Endothelial cell of umbilical vein (primary cell): ENCODE measurements around the gene WDR90. TPM values are rescaled to one million over a fixed set of nuclear protein-coding genes. Genes with fewer than 3 reads are reported as not detected.

Experiments
- BruUV-seq: library from RNA; stranded (reverse); fragments of 400-500 nt; replicated peaks from 2 replicates; lab custom pipeline; 2021; lab: Mats Ljungman, UMichigan
- CTCF ChIA-PET: fragments of 300-600, 350-600 bp; sonication (Branson Sonifier 250); formaldehyde crosslinking; loops from one replicate; lab custom pipeline; 2021; ENCODE audit warnings: antibody characterized with exemption, inconsistent platforms; lab: Charles Lee
- POLR2A ChIA-PET: fragments of 300-600, 350-600 bp; sonication (Branson Sonifier 250); formaldehyde crosslinking; loops from one replicate; lab custom pipeline; 2021; ENCODE audit warnings: antibody characterized with exemption, inconsistent platforms; lab: Charles Lee
- DNase-seq: peaks from one replicate; pipeline ENCODE4 v3.0.0-alpha.2; 2011; ENCODE audit warnings: low read depth, low spot score
- FAIRE-seq: peaks from 2 replicates; lab custom pipeline; 2011; peaks lifted over from hg19 to GRCh38; lab: Jason Lieb, UNC
- H2AFZ ChIP-seq: 2 replicates; pipeline ENCODE4 v1.6.0; 2012; ENCODE audit warnings: low read depth, low read length, control low read depth, inconsistent platforms
- H3K27ac ChIP-seq: 2 replicates; pipeline ENCODE4 v1.5.1; 2011; ENCODE audit warnings: low read depth, mild to moderate bottlenecking, control low read depth, low read length, moderate library complexity; ENCODE audit not compliant: insufficient read depth
- H3K27me3 ChIP-seq, 2 experiments: 2 replicates each; pipeline versions ENCODE4 v1.6.0 to v1.6.1; 2011; ENCODE audit warnings: low read length in 2 of 2, mixed read lengths in 1 of 2; ENCODE audit not compliant: control insufficient read depth in 2 of 2, insufficient read depth in 2 of 2
- H3K36me3 ChIP-seq, 2 experiments: 2 replicates in 1 of 2; 3 replicates in 1 of 2; pipeline ENCODE4 v1.5.1; 2011; ENCODE audit warnings: low read length in 2 of 2, mild to moderate bottlenecking in 1 of 2, moderate library complexity in 1 of 2; ENCODE audit not compliant: control insufficient read depth in 2 of 2, insufficient read depth in 2 of 2; ENCODE audit errors: extremely low read depth in 1 of 2
- H3K4me1 ChIP-seq: 3 replicates; pipeline ENCODE4 v1.5.1; 2011; ENCODE audit warnings: mild to moderate bottlenecking, low read length; ENCODE audit not compliant: control insufficient read depth, insufficient read depth; ENCODE audit errors: extremely low read depth
- H3K4me2 ChIP-seq: 2 replicates; pipeline ENCODE4 v1.6.1; 2011; ENCODE audit warnings: low read length, control low read depth, mixed read lengths; ENCODE audit not compliant: insufficient read depth
- H3K4me3 ChIP-seq, 3 experiments: fragments of 200-600 bp in 1 of 3; sonication (generic), shearing (Covaris generic) in 1 of 3; replicated peaks in 1 of 3; 2 replicates each; pipeline ENCODE4 v1.5.1; 2011 to 2016; ENCODE audit warnings: control low read depth in 3 of 3, low read length in 3 of 3, mild to moderate bottlenecking in 2 of 3, inconsistent platforms in 1 of 3, low read depth in 1 of 3, moderate library complexity in 1 of 3; ENCODE audit not compliant: insufficient read depth in 1 of 3
- H3K79me2 ChIP-seq: 2 replicates; pipeline ENCODE4 v1.6.0; 2012; ENCODE audit warnings: low read length, inconsistent platforms; ENCODE audit not compliant: control insufficient read depth, insufficient read depth
- H3K9ac ChIP-seq: replicated peaks from 2 replicates; pipeline ENCODE3; 2011; ENCODE audit warnings: low read length, control low read depth; ENCODE audit not compliant: insufficient read depth; ENCODE audit errors: extremely low read depth
- H3K9me1 ChIP-seq: replicated peaks from 3 replicates; pipeline ENCODE4 v1.6.0; 2011; ENCODE audit warnings: mild to moderate bottlenecking, low read length; ENCODE audit not compliant: control insufficient read depth, insufficient read depth; ENCODE audit errors: extremely low read depth
- H3K9me3 ChIP-seq: replicated peaks from 2 replicates; pipeline ENCODE4 v1.5.1; 2012; ENCODE audit warnings: low read length, inconsistent platforms; ENCODE audit not compliant: control insufficient read depth, insufficient read depth
- H4K20me1 ChIP-seq: replicated peaks from 2 replicates; pipeline ENCODE3; 2011; ENCODE audit warnings: mild to moderate bottlenecking, low read length; ENCODE audit not compliant: control insufficient read depth, insufficient read depth; ENCODE audit errors: extremely low read depth
- CTCF ChIP-seq, 2 donors: IDR thresholded peaks; 1 replicate in 1 of 2; 2 replicates in 1 of 2; pipeline ENCODE4 v1.5.1; 2011; ENCODE audit warnings: low read length in 2 of 2, mild to moderate bottlenecking in 2 of 2, moderate library complexity in 2 of 2, control low read depth in 1 of 2, inconsistent platforms in 1 of 2, low read depth in 1 of 2; ENCODE audit not compliant: insufficient read depth in 1 of 2; ENCODE audit errors: extremely low read depth in 1 of 2
- EZH2 ChIP-seq: IDR thresholded peaks from 2 replicates; pipeline ENCODE4 v1.6.1; 2012; ENCODE audit warnings: borderline replicate concordance, low read depth, mild to moderate bottlenecking, moderate library complexity, low read length, inconsistent platforms; ENCODE audit not compliant: severe bottlenecking
- FOS ChIP-seq: IDR thresholded peaks from 2 replicates; pipeline ENCODE4 v1.6.1; 2011; ENCODE audit warnings: mild to moderate bottlenecking, low read length, moderate library complexity, borderline replicate concordance; ENCODE audit not compliant: insufficient read depth
- GATA2 ChIP-seq: IDR thresholded peaks from 2 replicates; pipeline ENCODE4 v1.7.0; 2011; ENCODE audit warnings: low read depth, mild to moderate bottlenecking, moderate library complexity, mixed read lengths, low read length; ENCODE audit not compliant: insufficient read length, insufficient read depth
- JUN ChIP-seq: IDR thresholded peaks from 2 replicates; pipeline ENCODE4 v1.6.1; 2011; ENCODE audit warnings: borderline replicate concordance, low read depth; ENCODE audit not compliant: insufficient read length, insufficient read depth
- MYC ChIP-seq: IDR thresholded peaks from one replicate; pipeline ENCODE4 v1.6.1; 2011; ENCODE audit warnings: mild to moderate bottlenecking, low read depth, low read length
- POLR2A ChIP-seq: IDR thresholded peaks from 2 replicates; pipeline ENCODE4 v1.6.1; 2012; ENCODE audit warnings: low read depth, mild to moderate bottlenecking, control low read depth, low read length
- POLR2AphosphoS5 ChIP-seq: IDR thresholded peaks from 2 replicates; pipeline ENCODE4 v1.6.1; 2012; ENCODE audit warnings: low read depth, mild to moderate bottlenecking, control low read depth, low read length, moderate library complexity; ENCODE audit not compliant: insufficient read depth
- dilution Hi-C: fragments of 300-500 bp; cut with MboI; formaldehyde crosslinking; loops from one replicate; pipeline ENCODE4 v1.15.0; 2019; ENCODE audit warnings: low sequenced_read_pairs; ENCODE audit not compliant: extremely low pct_ligation_motif_present
- intact Hi-C: fragments of 100-400 bp; cut with micrococcal nuclease; formaldehyde crosslinking; loops from one replicate; pipeline ENCODE4 v1.10.0; 2022
- polyA plus RNA-seq, 4 experiments: library from polyadenylated mRNA; depleted of rRNA in 3 of 4; stranded (reverse) in 3 of 4; unstranded in 1 of 4; fragments of >200 nt; gene quantifications; 2 replicates each; pipeline versions ENCODE4 v1.2.1 to v1.2.3, GENCODE V29; 2011 to 2012; ENCODE audit warnings: missing spikeins in 1 of 4
- total RNA-seq: library from RNA; stranded (reverse); gene quantifications from 2 replicates; pipeline ENCODE4 v1.2.3, GENCODE V29; 2021
- TF ChIP-seq, protein P1 (sequence below): IDR thresholded peaks from 2 replicates; pipeline ENCODE4 v1.6.1; 2011; ENCODE audit not compliant: insufficient read depth, insufficient read length

Gene WDR90
- total and polyA plus RNA-seq, 2 donors (not counting 3 experiments of a cell fraction or from before 2014, with no cell fraction given): 22.2 to 51.8 TPM

DNA sequence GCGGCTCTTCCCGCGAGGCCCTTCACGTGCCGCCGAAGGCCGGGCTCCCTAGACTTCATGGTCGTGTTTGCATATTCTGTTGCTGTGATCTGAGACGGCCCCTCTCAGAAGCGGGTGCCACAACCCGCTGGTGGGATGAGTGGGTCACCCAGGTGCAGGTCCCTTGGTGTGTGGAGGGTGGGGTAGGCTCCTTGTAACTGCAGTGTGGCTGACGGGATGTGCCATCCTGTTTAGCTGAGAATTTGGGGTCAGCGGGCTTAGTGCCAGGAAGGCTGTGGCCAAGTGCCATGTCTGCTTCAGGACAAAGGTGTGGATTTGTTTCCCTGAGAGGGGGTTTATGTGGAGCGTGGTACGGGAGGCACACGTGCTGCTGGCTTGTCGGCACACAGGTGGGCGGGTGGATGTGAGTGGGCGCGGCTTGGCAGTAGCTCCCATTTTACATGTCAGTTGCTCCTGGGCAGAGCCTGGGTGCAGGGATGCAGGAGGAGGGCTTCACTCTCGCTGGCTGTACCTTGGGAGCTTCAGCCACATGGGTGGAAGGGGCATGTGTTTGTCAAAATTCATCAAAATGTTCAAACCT is 27.5 kb upstream of the WDR90 start:
- no peak for DNase-seq
- Histone ChIP-seq H3K27me3 (no peaks in the 10 kb centered on the region), H3K9me1 (no peaks in the 10 kb centered on the region), H3K4me3 (no peak overlapping the region), H4K20me1 (no peaks in the 10 kb centered on the region), H3K4me2 (no peak overlapping the region), H3K79me2 (no peaks in the 10 kb centered on the region), H3K4me1 (peaks cover 3% of the 10 kb centered on the region), H3K9me3 (no peaks in the 10 kb centered on the region), H2AFZ (no peak overlapping the region), H3K36me3 (peaks cover 0 to 2% of the 10 kb centered on the region in 2 experiments), H3K27ac (no peak overlapping the region), H3K9ac (no peak overlapping the region)
- CTCF ChIA-PET: interaction anchor here (1.1 kb wide), 1 partner anchor 15 kb away, joined by 3 read pairs; the partner anchor contains the start of gene METTL26
- TF ChIP-seq JUN: no peak
- dilution Hi-C loops: no loop called here
- no TSS peak for BruUV-seq
- POLR2A ChIA-PET: no interaction called here
- intact Hi-C loops: no loop called here
- FAIRE-seq: no peak

GRCh38 chr16:622920-623280 is 26.3 kb upstream of the WDR90 start:
- intact Hi-C loops: no loop called here
- BruUV-seq: no TSS peak

More at GRCh38 chr16:622920-623280, 26.3 kb upstream of the WDR90 start:
- H3K9ac ChIP-seq: no peak overlapping the region
- FAIRE-seq: no peak
- TF ChIP-seq MYC (no peak), GATA2 (no peak), EZH2 (no peak), JUN (no peak), FOS (no peak), POLR2A (no peak), POLR2AphosphoS5 (no peak), CTCF (IDR thresholded peaks at IDR 0.05; ENCODE audit: extremely low read depth in 1 of 2, insufficient read depth in 1 of 2, low read depth in 1 of 2, low read length in 2 of 2) (no peak)
- TF ChIP-seq, protein P1, sequence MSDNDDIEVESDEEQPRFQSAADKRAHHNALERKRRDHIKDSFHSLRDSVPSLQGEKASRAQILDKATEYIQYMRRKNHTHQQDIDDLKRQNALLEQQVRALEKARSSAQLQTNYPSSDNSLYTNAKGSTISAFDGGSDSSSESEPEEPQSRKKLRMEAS: no peak
- dilution Hi-C loops: no loop called here
- H3K9me1 ChIP-seq: no peaks in the 10 kb centered on the region
- no peaks in the 10 kb centered on the region for H3K27me3 ChIP-seq
- ChIA-PET CTCF (no interaction called here), POLR2A (no interaction called here)
- no peaks in the 10 kb centered on the region for H3K79me2 ChIP-seq
- peaks cover 3% of the 10 kb centered on the region for H3K4me1 ChIP-seq
- no peaks in the 10 kb centered on the region for H4K20me1 ChIP-seq
- H3K36me3 ChIP-seq: peaks cover 0 to 2% of the 10 kb centered on the region in 2 experiments
- H3K4me3 ChIP-seq: no peak overlapping the region
- no peak overlapping the region for H3K27ac ChIP-seq
- no peak overlapping the region for H2AFZ ChIP-seq
- H3K9me3 ChIP-seq: no peaks in the 10 kb centered on the region
- H3K4me2 ChIP-seq: no peak overlapping the region
- no peak for DNase-seq
